Suprapubic skin (tissue), 4 donors: ENCODE results near the gene PRKCZ. TPM values are rescaled to one million over a fixed set of nuclear protein-coding genes. Genes with fewer than 3 reads are reported as not detected.

Experiments
- DNase-seq, 2 donors: peaks; one replicate each; pipeline ENCODE4 v3.0.0-alpha.2; 2019; ENCODE audit warnings: low spot score in 2 of 2
- H3K27ac ChIP-seq: fragments of 200-600 bp; sonication (generic); one replicate; pipeline ENCODE4 v1.5.1; 2019
- H3K27me3 ChIP-seq: fragments of 200-600 bp; sonication (generic); one replicate; pipeline ENCODE4 v1.5.1; 2019
- H3K36me3 ChIP-seq: fragments of 200-600 bp; sonication (generic); one replicate; pipeline ENCODE4 v1.5.1; 2019
- H3K4me1 ChIP-seq: fragments of 200-600 bp; sonication (generic); one replicate; pipeline ENCODE4 v1.5.1; 2019
- H3K4me3 ChIP-seq: fragments of 200-600 bp; sonication (generic); one replicate; pipeline ENCODE4 v1.5.1; 2019; ENCODE audit warnings: mild to moderate bottlenecking
- H3K9me3 ChIP-seq: fragments of 200-600 bp; sonication (generic); one replicate; pipeline ENCODE4 v1.5.1; 2019
- EP300 ChIP-seq: sonication (generic); formaldehyde crosslinking; IDR thresholded peaks from one replicate; pipeline ENCODE4 v1.6.1; 2017; ENCODE audit warnings: antibody characterized with exemption
- POLR2A ChIP-seq, 2 donors: fragments of 450-650 bp; IDR thresholded peaks; one replicate each; pipeline ENCODE4 v1.6.1; 2017; ENCODE audit warnings: antibody characterized with exemption in 2 of 2, mild to moderate bottlenecking in 2 of 2, moderate library complexity in 2 of 2
- POLR2AphosphoS5 ChIP-seq, 3 donors: sonication (generic); formaldehyde crosslinking; IDR thresholded peaks; one replicate each; pipeline ENCODE4 v1.6.1; 2017; ENCODE audit warnings: antibody characterized with exemption in 3 of 3
- WGBS: methylation state at CpG from one replicate; pipeline ENCODE4 v1.1.5; 2018; 5-methylcytosine and 5-hydroxymethylcytosine counted together
- total RNA-seq, 4 donors: library from RNA; depleted of rRNA; stranded (reverse); fragments of >200 nt; gene quantifications; one replicate each; pipeline ENCODE4 v1.1.0, GENCODE V29; 2016
- TF ChIP-seq, protein P1 (sequence below), 2 donors: fragments of 200-600 bp in 1 of 2; fragments of 450-650 bp in 1 of 2; sonication (generic) in 1 of 2; IDR thresholded peaks; one replicate each; pipeline ENCODE4 v1.5.1; 2016 to 2019; ENCODE audit warnings: antibody characterized with exemption in 2 of 2, mild to moderate bottlenecking in 1 of 2, moderate library complexity in 1 of 2

The PRKCZ gene
- total RNA-seq, 4 donors from 2014 or later: 21.7 to 31.5 (median 25.4) TPM

DNA sequence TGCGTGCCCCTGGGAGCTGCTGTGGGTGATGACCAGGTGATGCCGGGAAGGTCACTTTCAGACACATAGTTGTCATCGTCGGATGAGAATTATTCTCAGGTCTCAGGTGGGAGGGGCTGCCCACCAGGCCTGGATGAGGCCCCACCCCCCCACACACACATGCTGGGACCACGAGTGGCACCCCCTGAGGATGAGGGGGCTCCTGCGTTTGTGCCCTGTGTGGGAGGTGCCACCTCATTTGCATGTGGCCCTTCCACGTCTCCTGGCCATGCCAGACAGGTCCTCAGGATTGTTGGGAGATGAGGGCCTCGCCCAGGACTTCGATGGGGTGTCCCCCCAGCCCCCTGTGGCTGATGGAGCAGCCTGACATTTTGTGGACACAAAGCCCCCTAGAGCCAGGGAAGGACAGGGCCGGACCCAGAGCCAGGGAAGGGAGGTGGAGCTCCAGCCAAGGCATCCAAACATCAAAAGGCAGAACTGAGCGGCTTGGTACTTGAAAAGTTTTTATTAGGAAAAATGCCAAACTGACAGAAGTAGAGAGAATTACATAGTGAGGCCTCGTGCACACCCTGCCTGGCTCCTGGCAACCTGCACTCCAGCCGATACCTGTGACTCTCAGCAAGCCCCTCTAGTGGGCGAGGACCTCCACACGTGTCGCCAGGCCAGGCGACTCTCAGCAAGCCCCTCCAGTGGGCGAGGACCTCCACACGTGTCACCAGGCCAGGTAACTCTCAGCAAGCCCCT lies 55.7 kb downstream of the PRKCZ start:
- TF ChIP-seq POLR2AphosphoS5 (IDR thresholded peaks at IDR 0.05): no peak
- TF ChIP-seq, protein P1, sequence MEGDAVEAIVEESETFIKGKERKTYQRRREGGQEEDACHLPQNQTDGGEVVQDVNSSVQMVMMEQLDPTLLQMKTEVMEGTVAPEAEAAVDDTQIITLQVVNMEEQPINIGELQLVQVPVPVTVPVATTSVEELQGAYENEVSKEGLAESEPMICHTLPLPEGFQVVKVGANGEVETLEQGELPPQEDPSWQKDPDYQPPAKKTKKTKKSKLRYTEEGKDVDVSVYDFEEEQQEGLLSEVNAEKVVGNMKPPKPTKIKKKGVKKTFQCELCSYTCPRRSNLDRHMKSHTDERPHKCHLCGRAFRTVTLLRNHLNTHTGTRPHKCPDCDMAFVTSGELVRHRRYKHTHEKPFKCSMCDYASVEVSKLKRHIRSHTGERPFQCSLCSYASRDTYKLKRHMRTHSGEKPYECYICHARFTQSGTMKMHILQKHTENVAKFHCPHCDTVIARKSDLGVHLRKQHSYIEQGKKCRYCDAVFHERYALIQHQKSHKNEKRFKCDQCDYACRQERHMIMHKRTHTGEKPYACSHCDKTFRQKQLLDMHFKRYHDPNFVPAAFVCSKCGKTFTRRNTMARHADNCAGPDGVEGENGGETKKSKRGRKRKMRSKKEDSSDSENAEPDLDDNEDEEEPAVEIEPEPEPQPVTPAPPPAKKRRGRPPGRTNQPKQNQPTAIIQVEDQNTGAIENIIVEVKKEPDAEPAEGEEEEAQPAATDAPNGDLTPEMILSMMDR (IDR thresholded peaks at IDR 0.05): no peak
- no peak for TF ChIP-seq POLR2A (IDR thresholded peaks at IDR 0.05)
- TF ChIP-seq EP300: no peak
- H3K36me3 ChIP-seq: peaks cover 7% of the 10 kb centered on the region
- no peaks in the 10 kb centered on the region for H3K9me3 ChIP-seq
- no peak for DNase-seq
- WGBS: 85% methylated on average over 13 of the region's 19 CpGs
- H3K27me3 ChIP-seq: no peaks in the 10 kb centered on the region
- H3K4me3 ChIP-seq: no peak overlapping the region
- no peak overlapping the region for H3K27ac ChIP-seq
- H3K4me1 ChIP-seq: no peaks in the 10 kb centered on the region

DNA sequence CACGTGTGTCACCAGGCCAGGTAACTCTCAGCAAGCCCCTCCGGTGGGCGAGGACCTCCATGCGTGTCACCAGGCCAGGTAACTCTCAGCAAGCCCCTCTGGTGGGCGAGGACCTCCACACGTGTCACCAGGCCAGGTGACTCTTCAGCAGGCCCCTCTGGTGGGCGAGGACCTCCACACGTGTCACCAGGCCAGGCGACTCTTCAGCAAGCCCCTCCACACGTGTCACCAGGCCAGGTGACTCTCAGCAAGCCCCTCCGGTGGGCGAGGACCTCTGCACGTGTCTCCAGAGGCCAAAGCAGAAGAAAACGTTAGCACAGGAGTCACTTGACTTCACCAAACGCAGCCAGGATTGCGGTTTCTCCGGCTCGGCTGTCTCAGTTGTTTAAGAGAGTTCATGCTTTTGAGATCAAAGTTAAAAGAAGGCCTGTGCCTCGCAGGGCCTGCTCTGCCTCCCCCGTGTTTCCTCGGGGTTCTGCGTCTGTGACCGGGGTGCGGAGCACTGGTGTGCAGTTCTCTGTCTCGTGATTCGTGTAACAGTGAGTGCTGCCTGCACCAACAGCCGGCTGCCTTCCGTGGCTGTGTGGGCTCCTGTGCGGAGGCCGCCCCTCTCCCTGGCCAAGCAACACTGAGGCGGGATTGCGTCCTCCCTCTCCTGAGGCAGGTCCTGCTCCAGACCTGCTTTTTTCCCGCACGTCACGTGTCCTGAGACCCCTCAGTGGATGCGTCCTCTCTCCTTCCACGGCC lies 56.6 kb downstream of the PRKCZ start:
- H3K27me3 ChIP-seq: no peaks in the 10 kb centered on the region
- peaks cover 7% of the 10 kb centered on the region for H3K36me3 ChIP-seq
- no peak overlapping the region for H3K4me3 ChIP-seq
- DNase-seq: no peak
- H3K4me1 ChIP-seq: no peaks in the 10 kb centered on the region
- no peak for TF ChIP-seq POLR2AphosphoS5 (IDR thresholded peaks at IDR 0.05)
- no peak overlapping the region for H3K27ac ChIP-seq
- WGBS: 84% methylated on average over 18 of the region's 37 CpGs
- no peaks in the 10 kb centered on the region for H3K9me3 ChIP-seq

DNA sequence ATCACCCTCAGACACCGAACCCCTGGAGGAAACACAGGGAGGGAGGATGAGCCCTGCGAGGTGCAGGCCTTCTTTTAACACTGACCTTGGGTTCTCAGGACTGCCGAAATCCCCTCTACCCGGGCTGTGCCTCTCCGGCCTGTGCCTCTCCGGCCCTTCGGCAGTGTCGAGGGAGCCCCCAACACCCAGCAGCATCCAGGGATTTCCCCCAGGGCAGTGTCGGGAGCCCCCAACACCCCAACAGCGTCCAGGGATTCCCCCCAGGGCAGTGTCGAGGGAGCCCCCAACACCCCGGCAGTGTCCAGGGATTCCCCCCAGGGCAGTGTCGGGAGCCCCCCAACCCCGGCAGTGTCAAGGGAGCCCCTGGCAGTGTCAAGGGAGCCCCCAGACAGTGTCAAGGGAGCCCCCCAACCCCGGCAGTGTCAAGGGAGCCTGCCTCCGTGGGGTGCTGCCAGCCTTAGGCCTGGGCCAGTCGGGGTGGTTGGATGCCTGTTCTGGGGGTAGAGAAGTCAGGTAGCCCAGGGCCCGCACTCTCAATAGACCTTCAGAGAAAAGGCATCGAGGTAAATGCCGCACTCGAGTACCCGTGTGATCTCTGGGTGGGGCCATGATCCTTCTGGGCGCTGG lies 57.5 kb downstream of the PRKCZ start:
- Histone ChIP-seq H3K4me1 (no peaks in the 10 kb centered on the region), H3K36me3 (peaks cover 7% of the 10 kb centered on the region), H3K4me3 (no peak overlapping the region), H3K27ac (no peak overlapping the region), H3K27me3 (no peaks in the 10 kb centered on the region), H3K9me3 (no peaks in the 10 kb centered on the region)
- 94% methylated on average over 16 of the region's 23 CpGs for WGBS
- TF ChIP-seq POLR2AphosphoS5 (IDR thresholded peaks at IDR 0.05): no peak
- TF ChIP-seq EP300: no peak
- TF ChIP-seq, protein P1 (IDR thresholded peaks at IDR 0.05): no peak
- no peak for TF ChIP-seq POLR2A (IDR thresholded peaks at IDR 0.05)
- peak in 1 of 2 donors; percentile 50 for DNase-seq

DNA sequence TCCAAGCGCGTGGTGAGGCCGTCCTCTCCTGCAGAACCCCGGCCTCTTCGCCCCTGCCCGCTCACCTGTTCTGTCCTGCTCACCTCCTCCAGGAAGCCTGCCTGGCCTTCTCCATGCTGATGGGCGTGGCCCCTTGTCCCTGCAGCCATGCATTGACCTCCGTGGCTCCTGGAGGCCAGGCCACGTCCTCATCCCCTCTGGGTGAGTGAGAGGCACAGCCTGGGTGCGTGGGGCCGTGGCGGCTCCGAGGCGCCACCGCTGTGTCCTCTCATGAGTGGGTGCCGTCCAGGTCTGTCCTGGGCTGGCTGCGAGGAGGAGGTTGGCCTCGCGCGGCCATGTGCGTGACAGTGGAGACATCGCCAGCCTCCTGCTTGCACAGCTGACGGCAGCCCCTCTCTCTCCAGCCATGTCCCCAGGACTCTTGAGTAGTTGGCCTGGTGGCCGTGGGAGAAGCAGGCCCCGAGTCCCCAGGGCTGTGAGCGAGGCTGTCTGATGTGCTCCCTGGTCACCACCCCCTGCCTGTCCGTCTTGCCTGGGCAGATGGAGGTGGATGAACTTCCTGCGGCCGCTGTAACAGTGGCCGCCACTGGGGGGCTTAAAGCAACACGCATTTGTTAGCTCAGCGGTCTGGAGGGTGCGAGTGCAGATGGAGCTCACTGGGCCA lies 58.1 kb downstream of the PRKCZ start:
- Histone ChIP-seq H3K27ac (no peak overlapping the region), H3K4me3 (no peak overlapping the region), H3K4me1 (no peaks in the 10 kb centered on the region), H3K36me3 (peaks cover 7% of the 10 kb centered on the region), H3K9me3 (no peaks in the 10 kb centered on the region), H3K27me3 (no peaks in the 10 kb centered on the region)
- WGBS: 94% methylated on average over 13 of the region's 33 CpGs
- DNase-seq: peak in 1 of 2 donors; percentile 53
- TF ChIP-seq, protein P1 (IDR thresholded peaks at IDR 0.05): no peak

DNA sequence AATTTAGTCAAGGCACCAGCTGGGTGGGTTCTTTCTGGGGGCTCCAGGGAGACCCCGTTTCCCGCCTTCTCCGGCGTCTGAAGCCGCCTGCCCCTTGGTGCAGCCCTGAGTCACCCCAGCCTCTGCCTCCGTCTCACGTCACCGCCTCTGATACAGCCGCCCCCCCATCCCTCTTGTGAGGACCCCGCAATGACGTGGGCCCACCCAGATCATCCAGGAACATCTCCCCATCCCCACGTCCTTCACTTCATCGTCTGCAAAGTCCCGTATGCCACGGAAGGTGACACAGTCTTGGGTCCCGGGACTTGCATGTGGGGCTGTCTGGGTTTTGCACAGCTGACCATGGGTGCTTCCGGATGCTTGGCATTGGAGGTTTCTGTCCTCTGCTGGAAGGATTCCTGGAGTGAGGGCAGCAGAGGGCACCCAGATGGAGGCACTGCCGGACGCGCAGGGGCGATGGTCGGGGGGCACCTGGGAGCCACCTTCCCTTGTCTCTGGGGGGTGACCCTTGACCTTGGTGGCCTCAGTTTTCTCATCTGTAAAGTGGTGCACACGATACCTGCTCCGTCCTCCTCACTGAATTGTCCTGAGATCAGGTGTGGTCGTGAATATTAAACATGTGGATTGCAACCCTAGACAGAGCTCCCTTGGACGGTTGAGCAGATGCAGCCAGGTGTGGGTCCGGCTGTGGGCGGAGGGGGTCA lies 58.8 kb downstream of the PRKCZ start:
- no peaks in the 10 kb centered on the region for H3K9me3 ChIP-seq
- TF ChIP-seq POLR2A (IDR thresholded peaks at IDR 0.05): no peak

More for the DNA sequence above, 58.8 kb downstream of the PRKCZ start:
- DNase-seq: no peak
- H3K27me3 ChIP-seq: no peaks in the 10 kb centered on the region
- WGBS: 96% methylated on average over 19 of the region's 28 CpGs
- peaks cover 7% of the 10 kb centered on the region for H3K36me3 ChIP-seq
- H3K4me3 ChIP-seq: no peak overlapping the region
- H3K4me1 ChIP-seq: no peaks in the 10 kb centered on the region
- no peak overlapping the region for H3K27ac ChIP-seq
